Measurements from ENCODE around the gene NPHP4.
"Not testable (repeated sequence)": the region's sequence is repeated elsewhere in the genome, so short reads cannot be mapped to it uniquely, and the experiment has no call there.

Gene NPHP4

GRCh38 chr1:5933050-5933449 is 59.2 kb downstream of the NPHP4 start:
- DNase-seq (ENCODE audit: low spot score) = no peak

DNA sequence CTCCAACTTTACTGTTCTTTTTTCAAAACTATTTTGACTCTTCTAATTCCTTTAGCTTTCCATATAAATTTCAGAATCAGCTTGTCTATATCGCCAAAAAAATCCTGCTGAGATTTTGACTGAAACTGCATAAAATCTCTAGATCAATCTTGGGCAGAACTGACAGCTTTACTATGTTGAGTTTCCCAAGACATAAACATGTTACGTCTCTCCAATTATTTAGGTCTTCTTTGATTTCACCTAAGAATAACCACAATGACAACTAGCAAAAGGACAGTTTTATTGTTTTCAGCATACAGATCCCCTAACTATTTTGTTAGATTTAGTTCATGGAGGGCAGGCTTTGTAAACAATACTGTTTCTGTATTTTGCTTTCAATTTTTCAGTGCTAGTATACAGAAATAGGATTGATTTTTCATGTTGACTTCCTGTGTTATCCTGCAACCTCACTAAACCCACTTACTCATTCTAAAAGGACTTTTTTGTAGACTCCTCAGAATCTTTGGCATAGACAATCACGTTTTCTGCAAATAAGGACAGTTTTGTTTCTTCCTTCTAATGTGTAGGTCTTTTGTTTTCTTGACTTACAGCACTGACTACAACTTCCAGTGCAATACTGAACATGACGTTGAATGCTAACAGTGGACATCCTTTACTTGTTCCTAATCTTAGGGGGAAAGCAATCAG is 63.4 kb downstream of the NPHP4 start:
- DNase-seq (ENCODE audit: low spot score) = no peak

DNA sequence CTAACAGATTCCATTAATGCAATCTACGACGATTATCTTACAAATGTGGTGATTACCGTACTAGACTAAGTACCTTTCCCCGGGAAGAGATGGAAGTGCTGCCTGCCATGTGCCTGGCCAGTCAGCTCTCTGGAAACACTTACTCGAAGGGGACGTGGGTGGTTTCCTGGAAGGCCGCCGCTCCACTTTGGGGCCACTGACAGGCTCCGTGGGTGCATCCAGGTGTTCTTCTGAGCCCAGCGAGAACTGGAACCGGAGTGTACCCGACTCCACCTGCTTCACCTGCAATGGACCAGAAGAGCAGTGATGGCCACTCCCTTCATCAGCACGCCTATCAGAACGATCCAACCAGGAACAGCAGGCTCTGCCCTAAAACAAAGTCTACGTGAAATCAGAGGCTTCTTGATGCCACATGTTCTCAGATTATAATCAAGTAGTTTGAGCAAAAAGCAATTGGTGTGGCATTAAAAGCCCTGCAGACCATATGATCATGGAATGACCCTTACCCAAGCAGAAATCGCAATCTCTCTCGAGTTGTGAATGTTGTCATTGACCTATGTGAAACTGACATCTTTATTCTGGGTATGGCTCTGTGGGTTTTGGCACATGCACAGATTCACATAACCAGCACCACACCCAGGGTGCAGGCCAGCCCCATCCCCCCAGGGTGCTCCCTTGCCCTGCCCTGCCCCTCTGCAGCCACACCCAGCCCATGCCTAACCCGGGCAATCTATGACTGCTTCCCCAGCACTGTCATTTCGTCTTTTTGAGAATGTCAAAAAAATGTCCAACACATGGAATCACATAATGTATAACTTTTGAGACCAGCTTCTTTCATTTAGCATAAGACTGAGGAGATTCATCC is 64.5 kb downstream of the NPHP4 start:
- no peak for DNase-seq (ENCODE audit: low spot score)

- no peak for DNase-seq (ENCODE audit: low spot score)
Measured at GRCh38 chr1:5926686-5927435, 65.4 kb downstream of the NPHP4 start.

- not testable (repeated sequence) for DNase-seq (ENCODE audit: low spot score)
Measured at GRCh38 chr1:5922700-5923330, 69.4 kb downstream of the NPHP4 start.

- no peak for DNase-seq (ENCODE audit: low spot score)
Measured at GRCh38 chr1:5921671-5922070, 70.6 kb downstream of the NPHP4 start.

- no peak for DNase-seq (ENCODE audit: low spot score)
Measured at GRCh38 chr1:5921129-5921528, 71.1 kb downstream of the NPHP4 start.

DNA sequence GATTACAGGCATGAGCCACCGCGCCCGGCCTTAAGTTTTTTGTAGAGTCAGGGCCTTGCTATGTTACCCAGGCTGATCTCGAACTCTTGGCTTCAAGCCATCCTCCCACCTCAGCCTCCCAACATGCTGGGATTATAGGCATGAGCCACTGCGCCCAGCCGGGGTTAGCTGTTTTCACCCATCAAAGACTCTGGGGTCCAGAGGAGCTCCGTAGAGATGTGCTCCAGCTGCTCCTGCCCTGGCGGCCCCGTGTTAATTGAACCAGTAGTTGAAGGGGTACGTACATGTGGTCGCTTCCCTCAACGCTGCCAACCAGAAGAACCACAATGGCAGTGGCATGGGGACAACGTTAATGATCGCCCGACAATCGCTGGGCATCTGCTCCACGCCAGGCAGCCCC is 72.0 kb downstream of the NPHP4 start:
- no peak for DNase-seq (ENCODE audit: low spot score)

DNA sequence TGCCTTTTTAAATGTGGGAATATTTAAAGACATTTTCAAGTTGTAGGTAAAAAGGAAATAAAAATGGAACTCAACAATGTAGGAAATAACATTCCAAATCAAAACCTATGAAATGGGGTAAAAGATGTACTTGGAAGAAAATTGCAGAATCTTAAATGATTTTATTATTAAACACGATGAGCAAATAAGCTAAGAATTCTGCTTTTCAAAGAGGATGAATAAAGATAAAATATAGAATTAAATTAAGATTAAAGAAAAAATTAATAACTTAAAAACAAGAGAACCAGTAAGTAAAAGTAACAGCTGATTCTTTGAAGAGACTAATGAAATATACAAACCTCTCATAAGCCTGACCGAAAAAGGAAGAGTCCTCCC is 74.0 kb downstream of the NPHP4 start:
- DNase-seq (ENCODE audit: low spot score) = no peak

DNA sequence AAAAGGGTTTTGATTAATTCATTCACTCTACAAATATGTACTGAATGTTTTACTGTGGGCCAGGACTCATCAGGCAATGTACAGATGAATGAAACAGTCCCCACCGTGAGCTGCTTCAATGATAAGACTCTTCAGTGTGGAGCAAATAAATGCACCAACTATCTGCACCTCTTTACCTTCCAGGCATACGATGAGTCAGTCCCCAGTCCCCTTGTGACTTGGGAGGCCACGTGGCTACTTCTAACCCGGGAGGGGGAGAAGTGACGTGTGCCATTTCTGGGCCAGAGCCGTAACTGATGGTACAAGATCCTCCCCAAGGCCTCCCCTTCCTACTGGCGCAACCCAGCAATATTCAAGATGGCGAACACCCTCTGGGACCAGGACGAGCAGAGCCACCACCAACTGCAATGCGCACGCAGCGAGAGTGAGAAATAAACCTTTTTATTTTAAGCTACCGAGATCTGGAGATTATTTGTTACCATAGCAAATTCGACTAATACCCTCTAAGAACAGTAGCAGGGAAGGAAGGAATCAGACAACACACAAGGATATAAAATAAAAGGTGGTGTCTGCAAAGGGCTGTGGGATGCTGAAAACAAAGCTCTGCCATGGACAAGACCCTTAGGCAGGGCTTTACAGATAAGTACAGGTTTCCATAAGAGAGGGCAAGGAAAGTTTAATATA is 74.5 kb downstream of the NPHP4 start:
- DNase-seq (ENCODE audit: low spot score) = no peak

DNA sequence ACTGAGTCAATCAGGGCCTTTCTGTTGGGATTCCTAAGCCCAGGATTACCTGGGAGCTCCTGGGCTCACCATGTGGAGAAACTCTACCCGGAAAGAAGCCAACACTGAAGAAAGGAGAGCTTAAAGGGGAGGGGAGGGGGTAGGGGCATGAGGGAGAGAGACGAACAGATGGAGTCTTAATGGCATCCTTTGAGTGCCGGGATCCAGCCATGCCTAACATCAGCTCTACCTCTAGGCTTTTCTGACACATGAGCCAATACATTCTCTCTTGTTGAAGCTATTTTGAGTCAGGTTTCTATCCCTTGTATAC is 75.0 kb downstream of the NPHP4 start:
- DNase-seq (ENCODE audit: low spot score) = no peak

DNA sequence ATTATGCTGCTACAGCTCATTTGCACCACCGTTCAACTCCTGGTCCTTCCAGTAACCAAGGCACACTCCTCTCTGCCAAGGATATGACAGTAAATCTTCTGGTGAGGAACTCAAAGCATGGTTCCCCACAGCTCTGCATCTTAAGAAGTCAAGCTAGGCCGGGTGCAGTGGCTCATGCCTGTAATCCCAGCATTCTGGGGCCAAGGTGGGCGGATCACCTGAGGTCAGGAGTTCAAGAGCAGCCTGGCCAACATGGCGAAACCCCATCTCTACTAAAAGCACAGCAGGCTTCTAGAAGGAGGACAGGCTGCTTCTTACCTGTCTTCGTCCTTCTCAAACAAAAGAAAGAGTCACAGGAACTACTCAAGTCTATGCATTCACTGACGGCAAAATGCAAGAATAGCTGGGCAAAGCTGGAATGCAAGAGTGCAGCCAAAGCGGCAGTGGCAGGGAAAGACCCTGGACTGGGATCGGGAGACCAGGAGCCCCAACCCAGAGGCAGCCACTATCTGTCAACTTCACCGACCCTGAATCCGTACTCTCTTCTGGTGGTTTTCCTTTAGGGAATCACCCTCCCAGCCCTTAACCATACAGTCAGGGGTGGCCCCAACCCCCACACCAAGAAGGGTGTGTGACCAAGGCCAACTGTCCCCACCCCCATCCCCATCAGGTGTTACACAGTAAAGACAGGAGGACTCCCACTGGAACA is 75.5 kb downstream of the NPHP4 start:
- no peak for DNase-seq (ENCODE audit: low spot score)

GRCh38 chr1:5915587-5916571 is 76.3 kb downstream of the NPHP4 start:
- DNase-seq (ENCODE audit: low spot score) = peak; percentile 11

DNA sequence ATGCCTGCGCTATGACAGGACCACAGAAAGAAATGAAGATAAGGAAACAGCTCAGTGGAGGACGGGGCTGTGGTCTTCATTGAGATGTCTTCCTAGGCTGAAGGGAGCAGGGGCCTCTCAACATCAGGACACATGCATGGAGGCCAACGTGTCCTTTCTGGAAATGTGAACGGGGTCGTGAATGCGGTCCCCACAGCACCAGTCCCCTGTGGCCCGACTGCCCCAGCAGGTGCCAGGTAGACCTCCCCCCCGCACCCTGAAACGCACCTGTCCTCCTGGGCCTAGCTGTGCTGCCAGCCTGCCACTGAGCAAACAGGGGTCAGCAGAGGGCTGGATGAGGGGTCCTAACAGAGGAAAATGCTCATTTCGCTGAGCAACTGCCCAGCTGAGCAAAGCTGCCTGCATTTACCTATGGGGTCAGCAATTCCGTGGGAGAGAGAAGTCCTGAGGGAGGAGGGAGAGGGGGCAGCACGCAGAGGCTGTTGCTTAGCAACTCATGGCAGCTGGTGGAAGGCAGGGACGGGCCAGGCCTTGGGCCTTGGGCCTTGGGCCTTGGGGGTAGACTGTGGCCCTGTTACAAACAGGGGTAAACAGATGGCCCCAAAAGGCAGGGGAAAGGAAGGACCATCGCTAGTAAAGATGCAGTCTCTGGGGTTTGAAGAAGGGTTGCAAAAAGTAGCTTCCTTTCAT is 77.4 kb downstream of the NPHP4 start:
- no peak for DNase-seq (ENCODE audit: low spot score)

DNA sequence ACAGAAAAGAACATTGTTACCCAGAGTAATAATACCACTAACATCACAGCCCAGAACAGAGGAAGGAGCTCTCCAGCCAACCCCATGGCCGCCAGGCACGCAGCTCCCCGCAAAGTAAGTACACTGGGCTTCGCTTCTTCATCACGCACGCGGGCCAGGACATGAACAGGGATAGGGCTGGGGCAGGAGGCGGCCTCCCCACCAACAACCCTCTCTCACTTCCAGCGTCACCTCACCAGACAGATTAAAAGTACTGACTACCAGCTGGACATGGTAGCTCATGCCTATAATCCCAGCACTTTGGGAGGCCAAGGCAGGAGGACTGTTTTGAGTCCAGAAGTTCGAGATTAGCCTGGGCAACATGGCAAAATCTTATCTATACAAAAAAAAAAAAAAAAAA is 78.3 kb downstream of the NPHP4 start:
- DNase-seq (ENCODE audit: low spot score) = no peak

DNA sequence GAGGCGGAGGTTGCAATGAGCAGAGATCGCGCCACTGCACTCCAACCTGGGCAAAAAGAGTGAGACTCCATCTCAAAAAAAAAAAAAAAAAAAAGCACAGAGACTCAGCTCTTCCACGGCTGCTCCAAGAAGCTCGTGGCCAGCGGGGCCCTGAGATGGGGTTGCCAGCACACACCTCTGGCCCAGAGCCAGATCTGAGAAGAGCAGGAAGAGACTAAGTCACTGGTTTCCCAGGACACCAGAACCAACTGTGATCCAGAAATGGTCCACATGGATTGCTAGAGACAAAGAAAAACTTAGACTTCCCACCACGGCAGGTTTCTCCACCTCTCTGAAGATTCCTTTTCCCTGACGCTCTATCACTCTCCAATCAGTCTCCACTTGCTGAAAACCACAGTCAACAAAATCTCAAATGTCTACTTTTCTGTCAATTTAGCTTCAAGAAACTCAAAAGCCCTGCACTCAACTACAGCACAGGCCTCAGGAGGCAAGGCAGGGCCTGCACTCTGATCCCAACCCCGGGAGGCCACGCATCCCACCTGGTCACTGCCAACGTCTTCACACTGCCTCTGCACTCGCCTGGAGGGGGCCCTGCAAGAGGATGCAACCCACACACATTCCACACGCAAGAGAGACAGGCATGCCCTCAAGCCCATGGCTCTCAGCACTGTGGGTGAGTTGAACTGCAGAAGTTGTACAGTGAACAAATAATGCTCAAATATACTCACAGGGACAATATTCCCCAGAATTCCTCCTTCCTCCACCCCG is 79.0 kb downstream of the NPHP4 start:
- no peak for DNase-seq (ENCODE audit: low spot score)

- DNase-seq (ENCODE audit: low spot score) = no peak
Measured at GRCh38 chr1:5911871-5912271, 80.4 kb downstream of the NPHP4 start.

GRCh38 chr1:5911157-5911556 is 81.1 kb downstream of the NPHP4 start:
- DNase-seq (ENCODE audit: low spot score) = no peak

- no peak for DNase-seq (ENCODE audit: low spot score)
Measured at GRCh38 chr1:5910666-5911065, 81.6 kb downstream of the NPHP4 start.

All from kidney capillary endothelial cell (primary cell).